Ovary (tissue), 3 donors: ENCODE data around the gene MPV17L.
A peak's percentile ranks its signal among the peaks of the same experiment; 100 is the strongest.

Experiments used
- CTCF ChIP-seq, 3 donors: fragments of 450-650 bp in 2 of 3; fragments of 200-600 bp in 1 of 3; IDR thresholded peaks; one replicate each; pipeline versions ENCODE4 v1.5.1 to v1.8.0; 2016 to 2022; ENCODE audit warnings: antibody characterized with exemption in 3 of 3, mild to moderate bottlenecking in 1 of 3
- EP300 ChIP-seq: sonication (generic); formaldehyde crosslinking; IDR thresholded peaks from one replicate; pipeline ENCODE4 v1.6.1; 2017; ENCODE audit warnings: antibody characterized with exemption
- POLR2A ChIP-seq: fragments of 450-650 bp; IDR thresholded peaks from one replicate; pipeline ENCODE4 v1.6.1; 2017; ENCODE audit warnings: antibody characterized with exemption, mild to moderate bottlenecking, moderate library complexity
- donor health status: DM: no; HTN: no; CAD: no.

- TF ChIP-seq CTCF (IDR thresholded peaks at IDR 0.05) (peak; percentile 34 to 71 (median 62)), EP300 (no peak), POLR2A (no peak)
Measured at GRCh38 chr16:15427648-15428239, 32.2 kb downstream of the MPV17L start.
